ENCODE measurements around the gene MIEF1. TPM values are rescaled to one million over a fixed set of nuclear protein-coding genes. Genes with fewer than 3 reads are reported as not detected.

MIEF1 gene
- polyA plus RNA-seq, 1 of the 3 experiments (the other 2 are of a cell fraction) = 7.5 TPM

DNA sequence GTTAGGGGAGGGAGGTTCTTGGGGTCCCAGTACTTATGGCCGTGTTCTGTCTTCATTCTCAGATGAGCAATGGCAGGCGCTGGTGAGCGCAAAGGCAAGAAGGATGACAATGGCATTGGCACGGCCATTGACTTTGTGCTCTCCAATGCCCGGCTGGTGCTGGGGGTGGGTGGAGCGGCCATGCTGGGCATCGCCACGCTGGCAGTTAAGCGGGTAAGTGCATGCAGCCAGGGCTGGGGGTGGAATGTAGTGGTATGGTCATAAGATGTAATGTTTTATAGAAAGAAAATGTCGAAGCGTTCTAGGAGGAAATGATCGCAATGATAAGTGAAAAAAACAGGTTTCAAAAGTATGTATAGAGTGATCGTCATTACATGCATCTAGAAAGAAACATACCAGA, 9.1 kb downstream of the MIEF1 start:
- ChIA-PET POLR2A (no interaction called here), CTCF (interaction anchor here (1.5 kb wide), 1 partner anchor 18 kb away, joined by 3 read pairs; no protein-coding TSS in a partner anchor)
- TF ChIP-seq FOXM1 (IDR thresholded peaks at IDR 0.05; ENCODE audit: low read depth) = no peak
- no peak for TF ChIP-seq ELF1 (IDR thresholded peaks at IDR 0.05)
- no peak for TF ChIP-seq NFIC (IDR thresholded peaks at IDR 0.05; ENCODE audit: borderline replicate concordance)
- no peak for TF ChIP-seq GABPA (IDR thresholded peaks at IDR 0.05; ENCODE audit: low read depth)
- no peak for TF ChIP-seq MXI1 (IDR thresholded peaks at IDR 0.05; ENCODE audit: low read depth, low read length)
- no peak for TF ChIP-seq PBX3 (IDR thresholded peaks at IDR 0.05)
- TF ChIP-seq, protein P1, sequence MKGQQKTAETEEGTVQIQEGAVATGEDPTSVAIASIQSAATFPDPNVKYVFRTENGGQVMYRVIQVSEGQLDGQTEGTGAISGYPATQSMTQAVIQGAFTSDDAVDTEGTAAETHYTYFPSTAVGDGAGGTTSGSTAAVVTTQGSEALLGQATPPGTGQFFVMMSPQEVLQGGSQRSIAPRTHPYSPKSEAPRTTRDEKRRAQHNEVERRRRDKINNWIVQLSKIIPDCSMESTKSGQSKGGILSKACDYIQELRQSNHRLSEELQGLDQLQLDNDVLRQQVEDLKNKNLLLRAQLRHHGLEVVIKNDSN (IDR thresholded peaks at IDR 0.05; ENCODE audit: borderline replicate concordance, low read depth) = no peak
- no peak for TF ChIP-seq SMC3 (IDR thresholded peaks at IDR 0.05; ENCODE audit: low read depth, low read length)
- no peak for TF ChIP-seq TCF12 (IDR thresholded peaks at IDR 0.05)
- TF ChIP-seq, protein P2, sequence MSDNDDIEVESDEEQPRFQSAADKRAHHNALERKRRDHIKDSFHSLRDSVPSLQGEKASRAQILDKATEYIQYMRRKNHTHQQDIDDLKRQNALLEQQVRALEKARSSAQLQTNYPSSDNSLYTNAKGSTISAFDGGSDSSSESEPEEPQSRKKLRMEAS (IDR thresholded peaks at IDR 0.05; ENCODE audit: low read depth) = no peak
- no peak for TF ChIP-seq RAD21 (IDR thresholded peaks at IDR 0.05; ENCODE audit: low read length)
- TF ChIP-seq TEAD4 (IDR thresholded peaks at IDR 0.05; ENCODE audit: borderline replicate concordance, insufficient read depth) = no peak
- TF ChIP-seq, protein P3, sequence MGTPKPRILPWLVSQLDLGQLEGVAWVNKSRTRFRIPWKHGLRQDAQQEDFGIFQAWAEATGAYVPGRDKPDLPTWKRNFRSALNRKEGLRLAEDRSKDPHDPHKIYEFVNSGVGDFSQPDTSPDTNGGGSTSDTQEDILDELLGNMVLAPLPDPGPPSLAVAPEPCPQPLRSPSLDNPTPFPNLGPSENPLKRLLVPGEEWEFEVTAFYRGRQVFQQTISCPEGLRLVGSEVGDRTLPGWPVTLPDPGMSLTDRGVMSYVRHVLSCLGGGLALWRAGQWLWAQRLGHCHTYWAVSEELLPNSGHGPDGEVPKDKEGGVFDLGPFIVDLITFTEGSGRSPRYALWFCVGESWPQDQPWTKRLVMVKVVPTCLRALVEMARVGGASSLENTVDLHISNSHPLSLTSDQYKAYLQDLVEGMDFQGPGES (IDR thresholded peaks at IDR 0.05; ENCODE audit: low read depth, low read length) = no peak
- TF ChIP-seq RFX5 (IDR thresholded peaks at IDR 0.05; ENCODE audit: low read length) = no peak
- TF ChIP-seq RXRA (IDR thresholded peaks at IDR 0.05; ENCODE audit: borderline replicate concordance, low read depth) = no peak
- TF ChIP-seq, protein P4, sequence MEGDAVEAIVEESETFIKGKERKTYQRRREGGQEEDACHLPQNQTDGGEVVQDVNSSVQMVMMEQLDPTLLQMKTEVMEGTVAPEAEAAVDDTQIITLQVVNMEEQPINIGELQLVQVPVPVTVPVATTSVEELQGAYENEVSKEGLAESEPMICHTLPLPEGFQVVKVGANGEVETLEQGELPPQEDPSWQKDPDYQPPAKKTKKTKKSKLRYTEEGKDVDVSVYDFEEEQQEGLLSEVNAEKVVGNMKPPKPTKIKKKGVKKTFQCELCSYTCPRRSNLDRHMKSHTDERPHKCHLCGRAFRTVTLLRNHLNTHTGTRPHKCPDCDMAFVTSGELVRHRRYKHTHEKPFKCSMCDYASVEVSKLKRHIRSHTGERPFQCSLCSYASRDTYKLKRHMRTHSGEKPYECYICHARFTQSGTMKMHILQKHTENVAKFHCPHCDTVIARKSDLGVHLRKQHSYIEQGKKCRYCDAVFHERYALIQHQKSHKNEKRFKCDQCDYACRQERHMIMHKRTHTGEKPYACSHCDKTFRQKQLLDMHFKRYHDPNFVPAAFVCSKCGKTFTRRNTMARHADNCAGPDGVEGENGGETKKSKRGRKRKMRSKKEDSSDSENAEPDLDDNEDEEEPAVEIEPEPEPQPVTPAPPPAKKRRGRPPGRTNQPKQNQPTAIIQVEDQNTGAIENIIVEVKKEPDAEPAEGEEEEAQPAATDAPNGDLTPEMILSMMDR (IDR thresholded peaks at IDR 0.05) = no peak
- no peak for TF ChIP-seq EP300 (IDR thresholded peaks at IDR 0.05; ENCODE audit: borderline replicate concordance in 1 of 2, low read depth in 1 of 2, low read length in 1 of 2)
- TF ChIP-seq YY1 (IDR thresholded peaks at IDR 0.05; ENCODE audit: low read depth) = no peak
- no peak overlapping the region for H3K27ac ChIP-seq (ENCODE audit: low read depth in 2 of 2, low read length in 1 of 2)
- H2AFZ ChIP-seq (ENCODE audit: low read depth) = no peak overlapping the region
- H3F3A ChIP-seq (replicated peaks; ENCODE audit: insufficient read depth) = no peaks in the 10 kb centered on the region
- H3K9ac ChIP-seq = no peak overlapping the region
- H3K4me2 ChIP-seq = no peak overlapping the region
- H3K9me2 ChIP-seq = no peaks in the 10 kb centered on the region
- WGBS (ENCODE audit: low lambda C conversion rate) = 97% methylated on average over 5 of the region's 13 CpGs
- H3K27me3 ChIP-seq (ENCODE audit: insufficient read depth) = no peaks in the 10 kb centered on the region
- no peaks in the 10 kb centered on the region for H3K4me1 ChIP-seq (ENCODE audit: control insufficient read depth in 1 of 2, insufficient read depth in 2 of 2, low read depth in 1 of 2, low read length in 1 of 2)
- H4K20me1 ChIP-seq (ENCODE audit: insufficient read depth) = no peaks in the 10 kb centered on the region
- H3K9me3 ChIP-seq = no peaks in the 10 kb centered on the region
- no peak overlapping the region for H3K4me3 ChIP-seq (ENCODE audit: low read depth in 2 of 2, low read length in 1 of 2)
- no peak for DNase-seq
- peaks cover 0 to 54% of the 10 kb centered on the region in 2 experiments for H3K36me3 ChIP-seq (replicated peaks in 1 of 2; ENCODE audit: control insufficient read depth in 1 of 2, insufficient read depth in 2 of 2, low read length in 1 of 2)
- H3K79me2 ChIP-seq (ENCODE audit: insufficient read depth) = peaks cover 11% of the 10 kb centered on the region; the same call in 1 of the 2 replicates
